ENCODE data around the gene PPP2R3B. TPM values are rescaled to one million over a fixed set of nuclear protein-coding genes. Genes with fewer than 3 reads are reported as not detected.

Gene PPP2R3B
- total and polyA plus RNA-seq, 2 of the 13 experiments (the other 11 are each of a cell fraction or from before 2014, with no cell fraction given): 17.0 to 21.4 TPM

DNA sequence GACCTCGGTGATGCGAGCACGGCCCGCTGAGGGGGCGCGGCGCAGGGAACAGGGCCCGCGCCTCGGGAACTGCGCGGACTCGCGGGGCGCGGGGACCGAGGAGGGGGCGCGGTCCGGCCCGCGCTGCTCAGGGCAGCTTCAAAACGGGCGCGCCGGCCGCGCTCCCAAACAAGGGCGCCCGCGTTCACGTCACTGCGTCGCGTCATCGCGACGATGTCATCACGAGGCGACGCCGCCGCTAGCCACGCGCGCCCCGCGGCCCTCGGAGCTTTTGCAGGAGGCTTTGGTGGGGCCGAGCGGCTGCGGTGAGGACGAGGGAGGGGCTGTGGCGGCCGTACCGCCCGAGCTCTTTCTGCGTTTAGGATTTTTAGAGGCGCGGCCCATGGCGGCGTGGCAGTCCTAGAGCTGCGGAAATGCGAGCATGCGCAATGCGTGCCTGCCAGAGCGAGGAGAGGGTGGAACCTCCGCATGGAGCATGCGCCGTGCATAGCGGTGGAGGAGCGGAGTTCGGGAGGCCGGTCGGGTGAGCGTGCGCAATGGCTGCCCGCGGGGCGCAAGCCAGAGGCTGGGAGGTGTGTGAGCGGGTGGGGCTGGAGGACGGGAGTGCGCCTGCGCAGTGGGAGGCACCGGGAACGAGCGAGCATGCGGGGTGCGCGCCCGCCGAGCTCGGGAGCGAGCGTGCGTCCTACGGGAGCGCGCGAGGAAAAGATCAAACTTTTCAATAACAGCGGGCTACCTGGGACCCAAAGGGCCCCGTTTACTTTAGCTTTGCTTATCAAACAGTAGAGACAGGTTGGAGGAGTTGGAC is at the start of gene PPP2R3B (continued):
- TF ChIP-seq ZBTB44 (CRISPR knock-in tag; IDR thresholded peaks at IDR 0.05) (no peak), KLF11 (CRISPR knock-in tag; IDR thresholded peaks at IDR 0.05) (peak; percentile 80; the same call in 1 of the 2 replicates), ZNF737 (CRISPR knock-in tag; IDR thresholded peaks at IDR 0.05; ENCODE audit: borderline replicate concordance) (no peak), ZNF672 (CRISPR knock-in tag; IDR thresholded peaks at IDR 0.05) (no peak), ZNF256 (CRISPR knock-in tag; conservative IDR thresholded peaks at IDR 0.05) (peak; percentile 78), TAF1 (CRISPR knock-in tag; IDR thresholded peaks at IDR 0.05) (peak; percentile 87), BRF2 (CRISPR knock-in tag; IDR thresholded peaks at IDR 0.05) (no peak), CEBPG (CRISPR knock-in tag; IDR thresholded peaks at IDR 0.05) (peak; percentile 44; the same call in 1 of the 2 replicates), ATF7-NPFF (CRISPR knock-in tag; IDR thresholded peaks at IDR 0.05; ENCODE audit: low read depth) (peak; percentile 75), MXI1 (IDR thresholded peaks at IDR 0.05; ENCODE audit: borderline replicate concordance, low read depth, low read length) (peak; percentile 86; the same call in 2 of the 3 replicates), ZNF800 (CRISPR knock-in tag; IDR thresholded peaks at IDR 0.05) (peak; percentile 53; the same call in 1 of the 2 replicates)
- TF ChIP-seq, protein P1, sequence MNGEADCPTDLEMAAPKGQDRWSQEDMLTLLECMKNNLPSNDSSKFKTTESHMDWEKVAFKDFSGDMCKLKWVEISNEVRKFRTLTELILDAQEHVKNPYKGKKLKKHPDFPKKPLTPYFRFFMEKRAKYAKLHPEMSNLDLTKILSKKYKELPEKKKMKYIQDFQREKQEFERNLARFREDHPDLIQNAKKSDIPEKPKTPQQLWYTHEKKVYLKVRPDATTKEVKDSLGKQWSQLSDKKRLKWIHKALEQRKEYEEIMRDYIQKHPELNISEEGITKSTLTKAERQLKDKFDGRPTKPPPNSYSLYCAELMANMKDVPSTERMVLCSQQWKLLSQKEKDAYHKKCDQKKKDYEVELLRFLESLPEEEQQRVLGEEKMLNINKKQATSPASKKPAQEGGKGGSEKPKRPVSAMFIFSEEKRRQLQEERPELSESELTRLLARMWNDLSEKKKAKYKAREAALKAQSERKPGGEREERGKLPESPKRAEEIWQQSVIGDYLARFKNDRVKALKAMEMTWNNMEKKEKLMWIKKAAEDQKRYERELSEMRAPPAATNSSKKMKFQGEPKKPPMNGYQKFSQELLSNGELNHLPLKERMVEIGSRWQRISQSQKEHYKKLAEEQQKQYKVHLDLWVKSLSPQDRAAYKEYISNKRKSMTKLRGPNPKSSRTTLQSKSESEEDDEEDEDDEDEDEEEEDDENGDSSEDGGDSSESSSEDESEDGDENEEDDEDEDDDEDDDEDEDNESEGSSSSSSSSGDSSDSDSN (CRISPR knock-in tag; IDR thresholded peaks at IDR 0.05): peak; percentile 57; the same call in 1 of the 2 replicates
- TF ChIP-seq, protein P2, sequence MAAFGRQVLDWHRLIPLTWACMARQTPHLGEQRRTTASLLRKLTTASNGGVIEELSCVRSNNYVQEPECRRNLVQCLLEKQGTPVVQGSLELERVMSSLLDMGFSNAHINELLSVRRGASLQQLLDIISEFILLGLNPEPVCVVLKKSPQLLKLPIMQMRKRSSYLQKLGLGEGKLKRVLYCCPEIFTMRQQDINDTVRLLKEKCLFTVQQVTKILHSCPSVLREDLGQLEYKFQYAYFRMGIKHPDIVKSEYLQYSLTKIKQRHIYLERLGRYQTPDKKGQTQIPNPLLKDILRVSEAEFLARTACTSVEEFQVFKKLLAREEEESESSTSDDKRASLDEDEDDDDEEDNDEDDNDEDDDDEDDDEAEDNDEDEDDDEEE (CRISPR knock-in tag; IDR thresholded peaks at IDR 0.05): no peak
- TF ChIP-seq, protein P3, sequence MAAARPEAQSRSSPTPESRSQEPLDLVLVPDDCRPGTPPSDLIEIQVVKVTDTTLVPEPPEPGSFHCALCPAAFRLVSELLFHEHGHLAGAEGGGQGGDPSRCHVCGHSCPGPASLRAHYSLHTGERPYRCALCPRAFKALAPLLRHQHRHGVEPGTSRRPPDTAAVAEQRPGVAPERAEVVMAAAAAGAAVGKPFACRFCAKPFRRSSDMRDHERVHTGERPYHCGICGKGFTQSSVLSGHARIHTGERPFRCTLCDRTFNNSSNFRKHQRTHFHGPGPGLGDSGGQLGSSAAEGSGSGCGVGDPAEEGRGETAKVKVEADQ (CRISPR knock-in tag; IDR thresholded peaks at IDR 0.05; ENCODE audit: borderline replicate concordance): peak; percentile 82; the same call in 1 of the 2 replicates

All from HepG2 (cell line).